HG02970 (cell line): ENCODE measurements around the gene LAMA3.

Source experiments
- ATAC-seq: cut with Tn5 transposase; IDR thresholded peaks from one replicate; pipeline ENCODE4 v1.9.1; 2021; ENCODE audit warnings: mild to moderate bottlenecking, moderate library complexity, moderate number of reproducible peaks; ENCODE audit not compliant: unreplicated experiment, low FRiP score

Gene LAMA3

GRCh38 chr18:23689031-23689615 is at the start of gene LAMA3:
LAMA3 (plus strand) TSS chr18:23689453; CDS start chr18:23689684, 231 bp downstream.
- no peak for ATAC-seq

DNA sequence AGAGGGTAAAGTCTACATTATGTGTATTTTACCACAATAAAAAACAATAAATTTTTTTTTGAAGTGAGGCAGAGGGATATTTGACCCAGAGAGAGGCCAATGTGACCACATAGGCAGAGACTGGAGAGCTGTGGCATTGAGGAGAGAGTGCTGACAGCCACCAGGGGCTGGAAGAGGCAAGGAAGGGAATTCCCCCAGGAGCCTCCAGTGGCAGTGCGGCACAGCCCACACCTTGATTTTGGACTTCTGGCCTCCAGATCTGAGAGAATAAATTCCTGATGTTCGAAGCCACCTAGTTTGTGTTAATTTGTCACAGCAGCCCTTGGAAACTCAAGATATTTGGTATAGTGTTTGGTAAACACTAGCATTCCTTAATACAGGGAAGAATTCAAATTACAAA is 49.2 kb upstream of the LAMA3 start:
- ATAC-seq: no peak

- no peak for ATAC-seq
These were observed 48.0 kb upstream of the LAMA3 start for GRCh38 chr18:23641143-23641720.

DNA sequence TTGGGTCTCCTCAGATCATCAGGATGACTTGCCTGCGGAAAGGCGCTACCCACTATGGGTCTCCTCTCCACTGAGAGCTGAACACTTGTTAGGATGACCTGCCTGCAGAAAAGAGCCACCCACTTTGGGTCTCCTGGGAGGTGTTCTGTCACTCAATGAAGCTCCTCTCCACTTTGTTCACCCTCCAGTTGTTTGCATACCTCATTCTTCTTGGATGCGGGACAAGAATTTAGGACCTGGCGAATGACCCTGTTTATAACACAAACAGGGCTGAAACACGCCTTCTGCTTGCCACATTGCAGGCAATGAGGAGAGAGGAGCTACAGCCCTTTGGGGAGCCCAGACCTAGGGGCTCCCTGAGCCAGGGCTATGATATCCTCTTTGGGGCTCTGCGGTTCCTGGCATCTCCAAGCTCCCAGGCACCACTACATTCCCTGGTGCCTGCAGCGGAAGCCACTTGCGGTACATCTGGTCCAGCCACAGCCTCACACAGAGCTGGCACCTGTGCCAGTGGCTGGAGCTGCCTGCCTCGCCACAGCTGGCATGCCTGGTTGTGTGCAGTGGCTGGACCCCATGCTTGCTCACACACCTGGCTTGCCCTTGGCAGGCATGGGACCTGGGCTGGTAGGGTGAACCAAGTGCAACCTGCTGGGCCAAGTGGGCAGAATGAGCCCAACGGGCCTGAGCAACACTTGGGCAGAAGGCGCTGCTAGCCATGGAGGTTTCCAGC is 47.2 kb upstream of the LAMA3 start:
- ATAC-seq: no peak

DNA sequence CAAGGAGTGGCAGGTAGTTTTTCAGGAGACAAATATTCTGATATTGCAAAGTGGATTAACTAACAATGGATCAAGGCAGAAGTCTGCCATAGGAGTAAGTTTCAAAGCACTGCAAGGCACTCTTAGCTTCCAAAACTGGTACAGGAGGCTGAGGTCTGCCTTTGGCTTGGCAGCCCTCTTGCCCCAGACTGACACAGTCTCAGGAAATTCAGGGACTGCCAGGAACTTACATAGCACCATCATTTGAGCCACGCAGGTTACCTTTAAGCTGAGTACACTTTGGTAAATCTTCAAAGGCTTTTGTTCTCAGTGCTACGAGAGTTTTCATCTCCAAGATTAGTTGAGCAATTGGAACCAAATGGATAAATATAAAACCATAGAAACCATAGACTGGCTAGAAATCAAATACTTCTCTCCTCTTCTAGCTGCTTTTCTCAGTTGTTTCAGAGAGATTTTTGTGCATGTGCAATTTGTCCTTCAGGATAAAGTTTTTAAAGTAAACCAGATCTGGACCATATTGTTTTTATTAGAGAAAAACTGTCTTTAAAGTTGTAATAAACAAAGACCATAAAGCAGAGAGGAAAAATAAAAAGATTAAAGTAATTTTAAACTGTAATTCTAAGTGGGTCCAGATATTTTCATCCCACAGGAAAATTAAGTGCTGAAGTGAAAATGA is 45.3 kb upstream of the LAMA3 start:
- ATAC-seq: no peak

DNA sequence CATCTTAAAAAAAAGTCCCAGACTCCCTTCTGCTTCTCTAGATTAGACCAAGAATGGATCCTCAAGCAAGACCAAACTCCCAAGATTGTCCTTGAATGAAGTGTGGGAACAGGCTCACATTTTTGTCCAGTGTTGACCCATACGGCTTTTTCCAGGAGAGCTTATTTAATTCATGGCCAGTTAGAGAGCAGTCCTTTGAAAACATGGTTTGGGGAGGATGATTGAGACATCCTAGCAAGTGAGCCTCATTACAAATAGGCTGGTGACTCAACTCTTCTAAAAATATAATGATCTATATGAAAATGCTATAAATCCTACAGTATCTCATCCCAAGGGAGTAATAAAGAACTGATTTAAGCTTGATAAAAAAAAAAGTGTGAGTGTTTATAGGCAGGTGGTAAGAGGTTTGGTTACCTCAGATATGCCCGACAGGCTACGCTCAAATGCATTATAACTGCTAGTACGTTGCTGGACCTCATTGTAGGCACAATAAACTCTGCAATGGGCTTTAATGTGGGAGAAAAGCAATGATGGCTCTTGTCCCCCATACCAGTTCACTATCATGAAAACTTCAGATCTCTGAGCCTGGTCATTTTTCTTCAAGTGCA is 43.6 kb upstream of the LAMA3 start:
- ATAC-seq: no peak

GRCh38 chr18:23646282-23646681 is 43.0 kb upstream of the LAMA3 start:
- no peak for ATAC-seq

DNA sequence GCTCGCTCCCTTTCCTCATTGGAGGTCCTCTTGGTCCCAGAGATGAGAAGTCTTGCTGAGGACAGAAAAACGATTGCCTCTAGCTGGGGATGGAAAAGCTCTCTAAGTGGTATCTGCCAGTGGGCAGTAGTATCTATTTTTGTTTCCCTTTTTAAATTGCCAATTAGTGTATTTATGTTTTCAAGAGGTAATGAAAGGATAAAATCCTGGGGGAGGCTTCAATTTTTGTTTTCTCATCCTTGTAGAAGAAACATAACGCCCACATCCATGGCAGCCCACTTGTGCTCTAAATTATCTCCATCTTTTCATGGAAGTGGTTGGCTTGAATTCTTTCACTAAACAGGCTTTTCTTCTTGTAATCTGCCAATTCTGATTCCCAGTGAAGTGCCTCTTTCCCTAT is 40.8 kb upstream of the LAMA3 start:
- ATAC-seq: no peak

GRCh38 chr18:23648940-23649607 is 40.2 kb upstream of the LAMA3 start:
- no peak for ATAC-seq

DNA sequence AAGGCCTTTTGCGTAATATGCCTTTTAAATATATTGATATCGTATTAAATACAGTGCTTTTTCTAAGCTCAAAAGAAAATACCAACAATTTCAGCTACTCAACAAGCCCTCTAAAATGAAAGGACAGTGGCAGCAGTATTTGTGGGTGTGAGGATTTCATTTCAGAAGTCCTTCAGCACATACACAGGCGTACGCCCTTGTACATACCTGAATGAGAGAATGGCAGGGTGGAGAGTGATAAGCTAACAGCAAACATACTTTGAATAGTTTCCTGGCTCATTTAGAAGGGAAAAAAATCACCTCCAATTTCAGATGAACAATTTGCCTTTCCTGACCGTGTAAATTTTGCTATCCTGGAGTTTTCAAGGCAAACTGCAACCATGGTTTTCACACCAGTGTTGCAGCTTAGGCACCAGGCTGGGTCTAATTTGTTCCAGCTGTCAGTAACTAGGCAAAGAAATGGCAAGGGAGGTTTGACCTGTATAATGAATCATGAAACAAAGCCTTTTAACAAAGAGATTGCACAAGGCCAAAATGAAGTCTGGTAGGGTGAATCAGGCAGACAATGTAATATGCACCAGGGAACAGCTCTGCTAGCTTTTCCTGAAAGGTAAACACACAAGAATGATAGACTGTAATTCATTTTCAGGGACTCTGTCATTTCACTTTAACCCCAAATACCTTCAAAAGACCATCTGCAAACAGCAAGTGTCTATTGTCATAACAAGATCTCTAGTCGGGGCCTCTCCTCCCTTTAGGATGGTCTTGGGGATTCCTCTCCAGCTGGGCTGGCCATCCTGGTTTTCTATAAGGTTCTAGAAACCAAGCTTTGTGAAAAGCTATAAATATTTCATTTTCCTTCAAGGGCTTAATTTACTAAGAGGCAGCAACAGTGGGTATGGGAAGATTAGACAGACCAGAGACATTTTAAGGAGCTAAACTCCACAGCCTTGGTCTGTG is 38.0 kb upstream of the LAMA3 start:
- no peak for ATAC-seq

DNA sequence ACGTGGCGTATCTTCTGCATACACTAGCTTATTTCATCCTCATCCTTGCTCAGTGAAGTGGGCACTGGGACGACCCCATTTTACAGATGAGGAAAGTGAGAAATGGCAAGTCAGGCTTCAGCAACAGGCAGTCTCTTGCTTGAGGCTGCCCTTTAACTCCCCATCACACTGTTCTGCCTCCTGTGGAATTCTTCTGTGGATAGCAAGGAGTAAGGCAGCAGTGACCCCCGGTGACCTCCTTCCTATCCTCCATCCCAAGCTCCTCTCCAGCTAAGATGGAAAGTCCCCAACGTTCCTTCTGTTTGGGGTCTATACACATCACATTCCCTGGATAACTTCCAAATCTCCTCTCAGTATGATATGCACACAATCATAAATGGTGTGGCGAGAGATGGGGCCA is 37.0 kb upstream of the LAMA3 start:
- no peak for ATAC-seq

DNA sequence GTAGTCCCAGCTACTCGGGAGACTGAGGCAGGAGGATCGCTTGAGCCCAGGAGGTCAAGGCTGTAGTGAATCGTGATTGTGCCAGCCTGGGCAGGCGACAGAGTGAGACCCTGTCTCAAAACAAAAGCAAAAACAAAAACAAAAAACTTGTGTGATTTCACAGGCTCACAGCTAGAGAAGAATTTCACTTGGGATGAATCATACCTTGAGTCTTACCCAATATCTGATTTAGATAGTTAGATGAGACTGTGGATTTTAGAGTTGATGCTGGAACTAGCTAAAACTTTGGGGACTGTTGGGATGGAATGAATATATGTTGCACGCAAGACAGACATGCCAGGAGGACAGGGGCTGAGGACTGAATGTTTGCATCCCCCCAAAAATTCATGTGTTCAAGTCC is 31.0 kb upstream of the LAMA3 start:
- ATAC-seq: no peak

DNA sequence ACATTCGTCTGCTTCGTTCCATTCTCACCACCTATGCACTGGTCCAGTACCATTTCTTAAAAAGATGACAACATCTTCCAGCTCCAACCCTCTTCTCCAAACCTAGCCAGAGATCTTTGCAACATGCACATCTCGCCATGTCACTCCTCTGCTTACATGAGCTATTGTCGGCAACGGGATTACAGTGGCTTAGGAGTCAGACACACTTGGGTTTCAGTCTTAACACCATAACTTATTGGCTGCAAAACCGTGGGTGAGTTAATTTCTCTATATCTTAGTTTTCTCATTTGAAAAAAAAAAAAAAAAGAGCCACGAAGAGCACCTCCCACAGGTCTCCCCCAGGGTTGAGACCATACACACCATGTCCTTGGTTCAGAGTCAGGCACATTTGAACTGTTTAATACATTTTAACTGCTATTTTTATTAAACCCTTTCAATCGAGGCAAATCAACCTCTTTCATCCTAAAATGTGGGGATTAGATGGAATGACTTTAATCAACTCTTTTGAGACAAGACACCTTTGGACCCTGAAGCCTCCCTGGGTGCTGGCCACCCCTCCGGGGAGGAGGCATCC is 27.4 kb upstream of the LAMA3 start:
- no peak for ATAC-seq

DNA sequence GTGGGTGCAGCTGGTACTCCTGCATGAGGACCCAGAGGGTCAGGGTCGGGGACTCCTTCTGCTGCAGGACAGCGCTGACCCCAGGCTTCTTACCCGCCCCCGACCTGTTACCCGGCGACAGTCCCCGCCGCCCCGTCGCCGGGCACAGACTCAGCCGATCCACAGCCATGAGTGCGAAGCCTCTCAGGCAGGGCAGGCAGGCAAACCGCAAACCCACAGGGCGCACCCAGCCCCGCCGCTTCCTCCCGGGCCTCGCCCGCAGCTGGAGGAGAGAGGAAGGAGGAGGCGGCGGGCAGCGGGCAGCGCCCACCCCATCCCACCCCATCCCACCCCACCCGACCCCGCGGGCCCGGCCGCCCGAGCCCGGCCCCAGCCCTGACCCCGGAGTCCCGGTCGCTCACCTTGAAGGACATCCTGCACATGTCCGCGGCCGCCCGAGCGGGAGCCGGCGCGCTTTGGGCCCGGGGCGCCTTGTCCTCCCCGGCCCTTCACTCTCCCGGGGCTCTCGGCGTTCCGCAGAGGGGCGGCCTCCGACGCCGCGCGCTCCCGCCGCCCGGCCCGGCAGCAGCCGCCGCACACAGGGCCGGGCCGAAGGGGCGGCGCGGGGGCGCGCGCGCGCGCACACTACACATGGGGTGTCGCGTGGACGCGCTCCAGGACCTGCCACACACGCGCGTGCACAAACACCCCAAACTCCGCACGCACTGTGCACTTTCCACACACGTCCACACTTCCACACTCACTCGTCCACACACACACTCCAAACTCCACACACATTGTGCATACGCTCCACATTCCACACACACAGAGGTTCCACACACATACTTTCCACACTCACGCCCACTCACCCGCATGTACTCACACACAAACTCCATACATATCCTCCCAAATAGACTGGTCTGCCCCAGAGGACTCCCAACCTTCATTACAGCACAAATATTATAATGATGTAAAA is 26.7 kb upstream of the LAMA3 start, which contains the start of gene ANKRD29:
Gene ANKRD29 (minus strand): TSS at position 603 of the 955 bp plus-strand sequence. CDS start 181 bp downstream, at position 422.
- no peak for ATAC-seq

DNA sequence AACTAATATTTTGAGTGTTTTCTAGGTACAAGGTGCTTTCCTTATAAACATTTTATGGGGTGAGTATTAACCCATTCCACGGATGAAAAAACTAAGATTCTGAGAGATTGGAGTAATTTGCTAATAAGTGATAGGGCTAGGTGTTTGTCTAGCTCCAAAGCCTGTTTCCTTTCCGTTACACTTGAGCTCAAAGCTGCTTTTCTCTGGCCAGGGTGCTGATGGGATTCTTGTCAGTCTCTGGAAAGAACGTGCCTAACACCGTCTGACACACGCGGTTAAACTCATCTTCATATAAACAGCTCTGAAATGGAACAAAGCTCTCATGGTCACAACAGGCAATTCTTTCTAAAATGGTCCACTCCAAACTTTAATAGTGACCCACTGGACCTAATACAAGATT is 24.6 kb upstream of the LAMA3 start:
- no peak for ATAC-seq

DNA sequence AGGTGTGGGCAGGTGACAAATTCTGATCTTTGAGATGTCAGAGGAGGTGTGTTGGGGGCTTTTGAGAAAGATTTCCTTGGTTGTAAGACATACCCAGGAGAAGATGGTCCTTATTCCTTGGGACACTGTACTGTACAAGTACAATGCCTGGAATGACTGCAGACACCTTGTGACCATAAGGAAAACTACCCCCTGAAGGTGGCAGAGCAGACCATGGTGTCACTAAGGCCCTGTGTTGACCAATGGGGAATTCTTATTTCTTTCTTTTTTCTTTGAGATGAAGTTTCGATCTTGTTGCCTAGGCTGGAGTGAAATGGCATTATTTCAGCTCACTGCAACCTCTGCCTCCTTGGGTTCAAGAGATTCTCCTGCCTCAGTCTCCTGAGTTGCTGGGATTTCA is 22.1 kb upstream of the LAMA3 start:
- no peak for ATAC-seq

DNA sequence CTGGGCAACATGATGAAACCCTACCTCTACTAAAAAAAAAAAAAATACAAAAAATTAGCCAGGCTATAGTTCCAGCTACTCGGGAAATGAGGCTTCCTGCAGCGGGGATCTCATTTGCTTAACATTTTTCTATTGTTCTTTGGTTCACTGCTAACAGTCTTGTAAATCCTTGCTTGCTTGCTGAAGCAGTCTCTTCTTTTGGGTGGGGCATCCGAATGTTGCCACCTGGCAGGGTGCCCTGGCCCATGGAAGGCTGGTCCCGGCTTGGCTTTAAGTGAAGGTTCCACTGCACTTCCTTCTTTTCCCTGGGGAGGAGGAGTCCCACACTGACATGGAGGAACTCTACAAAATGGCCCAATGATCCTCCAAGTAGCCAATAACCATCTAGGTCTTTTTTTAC is 20.5 kb upstream of the LAMA3 start:
- no peak for ATAC-seq
